Right lobe of liver (tissue), 6 donors: Measurements from ENCODE around the gene ARIH1. TPM values are rescaled to one million over a fixed set of nuclear protein-coding genes. Genes with fewer than 3 reads are reported as not detected.
"Not testable (repeated sequence)": the region's sequence is repeated elsewhere in the genome, so short reads cannot be mapped to it uniquely, and the experiment has no call there.

ENCODE experiments used
- ATAC-seq, 4 donors: fragments of 200-7000 bp; cut with Tn5 transposase; one replicate each; pipeline ENCODE4 v1.9.1; 2020; ENCODE audit warnings: mild to moderate bottlenecking in 4 of 4, moderate library complexity in 4 of 4
- DNase-seq, 3 donors: peaks; one replicate each; pipeline ENCODE4 v3.0.0-alpha.2; 2020
- H3K27ac ChIP-seq, 3 donors: fragments of 200-600 bp; one replicate each; pipeline ENCODE4 v1.8.0; 2022
- H3K27me3 ChIP-seq, 2 donors: fragments of 200-600 bp; one replicate each; pipeline ENCODE4 v1.8.0; 2022
- H3K36me3 ChIP-seq, 4 donors: fragments of 200-600 bp; sonication (generic) in 1 of 4; one replicate each; pipeline versions ENCODE4 v1.5.1 to v1.8.0; 2017 to 2022; ENCODE audit warnings: control low read depth in 1 of 4
- H3K4me1 ChIP-seq, 4 donors: fragments of 200-600 bp; sonication (generic) in 1 of 4; one replicate each; pipeline versions ENCODE4 v1.5.1 to v1.8.0; 2017 to 2022; ENCODE audit warnings: control low read depth in 1 of 4
- H3K4me3 ChIP-seq, 3 donors: fragments of 200-600 bp; one replicate each; pipeline ENCODE4 v1.8.0; 2022
- H3K9me3 ChIP-seq, 4 donors: fragments of 200-600 bp; sonication (generic) in 1 of 4; one replicate each; pipeline versions ENCODE4 v1.5.1 to v1.8.0; 2017 to 2022; ENCODE audit warnings: control low read depth in 1 of 4
- CTCF ChIP-seq, 4 donors: fragments of 200-600 bp in 3 of 4; fragments of 450-650 bp in 1 of 4; IDR thresholded peaks; one replicate each; pipeline versions ENCODE4 v1.5.1 to v1.8.0; 2016 to 2022; ENCODE audit warnings: antibody characterized with exemption in 4 of 4, mild to moderate bottlenecking in 2 of 4
- POLR2A ChIP-seq: fragments of 450-650 bp; IDR thresholded peaks from one replicate; pipeline ENCODE4 v1.6.1; 2017; ENCODE audit warnings: antibody characterized with exemption, mild to moderate bottlenecking
- WGBS: methylation state at CpG from one replicate; pipeline ENCODE4 v1.1.6; 2018; ENCODE audit warnings: low coverage, low lambda C conversion rate; ENCODE audit not compliant: insufficient coverage; ENCODE audit errors: missing lambda C conversion rate; 5-methylcytosine and 5-hydroxymethylcytosine counted together
- intact Hi-C, 2 donors: fragments of 100-400 bp; cut with DNase I; formaldehyde crosslinking; loops; one replicate each; pipeline versions ENCODE4 v1.11.2 to v1.14.1; 2022
- total RNA-seq, 6 experiments: library from RNA; depleted of rRNA in 2 of 6; stranded (reverse); fragments of >200 nt in 2 of 6; fragmentation: NEBNext Ultra II Directional in 3 of 6; extraction: Animal tissue kit (Norgen Biotek cat#: 25700) in 3 of 6; gene quantifications; one replicate each; pipeline versions ENCODE4 v1.1.0 to v1.2.4, GENCODE V29; 2016 to 2023
- donor health status: DM: no; HTN: yes; CAD: no.
- donor health status: DM: no; HTN: no; CAD: no.
- donor health status: DM: no; HTN: no; CAD: no.
- donor health status: DM: no; HTN: yes; CAD: no.
- donor health status: DM: no; HTN: yes; CAD: no.

Gene ARIH1
- total RNA-seq, 6 experiments from 2014 or later = 19.3 to 84.7 (median 69.9) TPM

GRCh38 chr15:72474912-72475628 is 940 bp downstream of the ARIH1 start:
- Histone ChIP-seq H3K27me3 (no peaks in the 10 kb centered on the region), H3K36me3 (peaks cover 0 to 11% (median 0%) of the 10 kb centered on the region in 4 donors), H3K9me3 (no peaks in the 10 kb centered on the region), H3K27ac (peak overlapping the region; percentile 98 to 100 (median 100)), H3K4me3 (peak overlapping the region; percentile 68 to 84 (median 74)), H3K4me1 (peaks cover 0 to 31% (median 7%) of the 10 kb centered on the region in 4 donors)
- DNase-seq (peak; percentile 81 to 88 (median 87)), ATAC-seq (peak; percentile 48 to 66 (median 60))
- intact Hi-C loops = no loop called here
- no peak for TF ChIP-seq CTCF (IDR thresholded peaks at IDR 0.05)
- TF ChIP-seq POLR2A = peak; percentile 66
- 0% methylated on average over 17 of the region's 42 CpGs for WGBS

GRCh38 chr15:72475674-72476073 is 1.5 kb downstream of the ARIH1 start:
- no peak for DNase-seq
- no peaks in the 10 kb centered on the region for H3K27me3 ChIP-seq
- 0% methylated on average over 2 of the region's 2 CpGs for WGBS
- H3K9me3 ChIP-seq = no peaks in the 10 kb centered on the region
- no peak for TF ChIP-seq CTCF (IDR thresholded peaks at IDR 0.05)
- TF ChIP-seq POLR2A = no peak
- peaks cover 0 to 34% (median 7%) of the 10 kb centered on the region in 4 donors for H3K4me1 ChIP-seq
- intact Hi-C loops = no loop called here
- H3K27ac ChIP-seq = peak overlapping the region; percentile 98 to 100 (median 100)
- peaks cover 0 to 11% (median 0%) of the 10 kb centered on the region in 4 donors for H3K36me3 ChIP-seq
- H3K4me3 ChIP-seq = peak overlapping the region; percentile 68 to 84 (median 74)
- ATAC-seq = no peak

GRCh38 chr15:72476330-72476729 is 2.2 kb downstream of the ARIH1 start:
- H3K36me3 ChIP-seq, H3K9me3 ChIP-seq, H3K27ac ChIP-seq, ATAC-seq, intact Hi-C loops, H3K27me3 ChIP-seq: not testable (repeated sequence)
- peak in 1 of 3 donors; percentile 25 for DNase-seq
- 72% methylated on average over 16 of the region's 16 CpGs for WGBS
- Histone ChIP-seq H3K4me1 (peaks cover 0 to 40% (median 7%) of the 10 kb centered on the region in 4 donors), H3K4me3 (peak overlapping the region in 1 of 3 donors; percentile 74)

- ATAC-seq (no peak), DNase-seq (no peak)
- intact Hi-C loops = no loop called here
- peaks cover 0 to 27% (median 4%) of the 10 kb centered on the region in 4 donors for H3K4me1 ChIP-seq
- H3K4me3 ChIP-seq = no peak overlapping the region
- peaks cover 0 to 6% (median 0%) of the 10 kb centered on the region in 4 donors for H3K36me3 ChIP-seq
- H3K9me3 ChIP-seq = no peaks in the 10 kb centered on the region
- H3K27ac ChIP-seq = no peak overlapping the region
- no peak for TF ChIP-seq POLR2A
- no peak for TF ChIP-seq CTCF (IDR thresholded peaks at IDR 0.05)
- H3K27me3 ChIP-seq = no peaks in the 10 kb centered on the region
- WGBS = 48% methylated on average over 3 of the region's 3 CpGs
These were observed 7.0 kb downstream of the ARIH1 start for GRCh38 chr15:72481015-72481659.

GRCh38 chr15:72482275-72482674 is 8.1 kb downstream of the ARIH1 start:
- DNase-seq = no peak
- peaks cover 0 to 6% (median 0%) of the 10 kb centered on the region in 4 donors for H3K36me3 ChIP-seq
- no peak for ATAC-seq
- H3K9me3 ChIP-seq = no peaks in the 10 kb centered on the region
- no peak overlapping the region for H3K27ac ChIP-seq
- H3K27me3 ChIP-seq = no peaks in the 10 kb centered on the region
- intact Hi-C loops = no loop called here
- H3K4me1 ChIP-seq = peaks cover 0 to 22% (median 0%) of the 10 kb centered on the region in 4 donors
- no peak for TF ChIP-seq POLR2A
- no peak for TF ChIP-seq CTCF (IDR thresholded peaks at IDR 0.05)
- H3K4me3 ChIP-seq = no peak overlapping the region
